IMR-90 (cell line): Measurements from ENCODE around the gene LYPD4. TPM values are rescaled to one million over a fixed set of nuclear protein-coding genes. Genes with fewer than 3 reads are reported as not detected.

ENCODE experiments used
- ATAC-seq: fragments of 200-7000 bp; cut with Tn5 transposase; 2 replicates; pipeline ENCODE4 v1.9.1; 2020; ENCODE audit warnings: low read depth, mild to moderate bottlenecking, moderate library complexity
- BruUV-seq: library from RNA; stranded (reverse); fragments of 400-500 nt; replicated peaks from 2 replicates; lab custom pipeline; 2021; lab: Mats Ljungman, UMichigan
- CTCF ChIA-PET: fragments of 300-600 bp; formaldehyde crosslinking; extraction: SDS; loops from one replicate; lab custom pipeline; 2021; ENCODE audit warnings: antibody characterized with exemption; lab: Yijun Ruan, JAX
- POLR2A ChIA-PET: fragments of 300-600 bp; sonication (Branson Sonifier 250); formaldehyde crosslinking; loops from one replicate; lab custom pipeline; 2022; ENCODE audit warnings: antibody characterized with exemption; ENCODE audit not compliant: unreplicated experiment; lab: Charles Lee
- DNase-seq: peaks from one replicate; pipeline ENCODE4 v3.0.0; 2013
- H2AFZ ChIP-seq: replicated peaks from 2 replicates; pipeline ENCODE3; 2013; ENCODE audit warnings: low read length, mild to moderate bottlenecking; ENCODE audit not compliant: poor library complexity
- H2AK5ac ChIP-seq: 2 replicates; pipeline ENCODE4 v1.6.1; 2013; ENCODE audit warnings: low read depth, low read length, inconsistent platforms
- H2AK9ac ChIP-seq: replicated peaks from 2 replicates; pipeline ENCODE3; 2013; ENCODE audit warnings: mild to moderate bottlenecking, low read depth, low read length, moderate library complexity; ENCODE audit not compliant: poor library complexity
- H2BK120ac ChIP-seq: 2 replicates; pipeline ENCODE4 v1.6.1; 2013; ENCODE audit warnings: low read depth, low read length, inconsistent platforms
- H2BK15ac ChIP-seq: 3 replicates; pipeline ENCODE4 v1.6.1; 2013; ENCODE audit warnings: low read depth, low read length, inconsistent platforms
- H2BK20ac ChIP-seq: 2 replicates; pipeline ENCODE4 v1.6.1; 2013; ENCODE audit warnings: low read depth, mild to moderate bottlenecking, inconsistent platforms, low read length, moderate library complexity
- H2BK5ac ChIP-seq: 2 replicates; pipeline ENCODE4 v1.6.1; 2013; ENCODE audit warnings: mild to moderate bottlenecking, low read depth, low read length, inconsistent platforms; ENCODE audit not compliant: poor library complexity, severe bottlenecking
- H3K14ac ChIP-seq: replicated peaks from 2 replicates; pipeline ENCODE4 v1.6.1; 2013; ENCODE audit warnings: low read depth, low read length, inconsistent platforms
- H3K18ac ChIP-seq: 2 replicates; pipeline ENCODE4 v1.6.1; 2013; ENCODE audit warnings: low read depth, low read length, control low read depth
- H3K23ac ChIP-seq: 2 replicates; pipeline ENCODE4 v1.6.1; 2013; ENCODE audit warnings: low read depth, low read length, inconsistent platforms
- H3K27ac ChIP-seq: 2 replicates; pipeline ENCODE4 v1.5.1; 2013; ENCODE audit warnings: mild to moderate bottlenecking, control low read depth, low read length; ENCODE audit not compliant: insufficient read depth
- H3K27me3 ChIP-seq: 2 replicates; pipeline ENCODE4 v1.6.1; 2013; ENCODE audit warnings: low read length; ENCODE audit not compliant: control insufficient read depth, insufficient read depth
- H3K36me3 ChIP-seq: 2 replicates; pipeline ENCODE4 v1.6.1; 2013; ENCODE audit warnings: low read length, mixed read lengths; ENCODE audit not compliant: control insufficient read depth, insufficient read depth
- H3K4ac ChIP-seq: 2 replicates; pipeline ENCODE4 v1.6.1; 2013; ENCODE audit warnings: low read depth, low read length, inconsistent platforms
- H3K4me1 ChIP-seq: 2 replicates; pipeline ENCODE4 v1.6.1; 2013; ENCODE audit warnings: low read length, mixed read lengths; ENCODE audit not compliant: control insufficient read depth, insufficient read depth
- H3K4me2 ChIP-seq: 2 replicates; pipeline ENCODE4 v1.6.1; 2013; ENCODE audit warnings: low read depth, mild to moderate bottlenecking, control low read depth, low read length, moderate library complexity
- H3K4me3 ChIP-seq: 2 replicates; pipeline ENCODE4 v1.5.1; 2013; ENCODE audit warnings: low read depth, mild to moderate bottlenecking, control low read depth, low read length, moderate library complexity; ENCODE audit not compliant: insufficient read depth
- H3K56ac ChIP-seq: 2 replicates; pipeline ENCODE4 v1.6.1; 2013; ENCODE audit warnings: low read length, inconsistent platforms; ENCODE audit not compliant: insufficient read depth; ENCODE audit errors: extremely low read depth
- H3K79me1 ChIP-seq, 2 experiments: 2 replicates each; pipeline ENCODE4 v1.6.1; 2013; ENCODE audit warnings: low read length in 2 of 2, inconsistent platforms in 1 of 2, low read depth in 1 of 2
- H3K9ac ChIP-seq: 2 replicates; pipeline ENCODE4 v1.6.1; 2013; ENCODE audit warnings: low read depth, low read length, control low read depth
- H3K9me1 ChIP-seq: 2 replicates; pipeline ENCODE4 v1.6.1; 2013; ENCODE audit warnings: low read length, inconsistent platforms; ENCODE audit not compliant: insufficient read depth
- H3K9me3 ChIP-seq: 2 replicates; pipeline ENCODE4 v1.6.1; 2013; ENCODE audit warnings: low read length; ENCODE audit not compliant: control insufficient read depth, insufficient read depth
- H4K20me1 ChIP-seq: 2 replicates; pipeline ENCODE4 v1.6.1; 2013; ENCODE audit warnings: low read length, inconsistent platforms; ENCODE audit not compliant: insufficient read depth
- H4K5ac ChIP-seq: 2 replicates; pipeline ENCODE4 v1.6.1; 2013; ENCODE audit warnings: mild to moderate bottlenecking, low read depth, low read length, control low read depth
- H4K8ac ChIP-seq, 2 experiments: 2 replicates each; pipeline ENCODE4 v1.6.1; 2013; ENCODE audit warnings: low read depth in 2 of 2, low read length in 2 of 2, control low read depth in 1 of 2, inconsistent platforms in 1 of 2
- H4K91ac ChIP-seq: 2 replicates; pipeline ENCODE4 v1.6.1; 2013; ENCODE audit warnings: low read depth, low read length, inconsistent platforms; ENCODE audit not compliant: insufficient read depth
- MAZ ChIP-seq: IDR thresholded peaks from 2 replicates; pipeline ENCODE4 v1.6.1; 2012; ENCODE audit warnings: low read depth, mild to moderate bottlenecking, low read length, improper control_type of control experiment, moderate library complexity, borderline replicate concordance
- WGBS, 2 experiments: methylation state at CpG; one replicate each; pipeline versions ENCODE4 v1.1.5 to v1.1.7; 2013; ENCODE audit warnings: missing lambda C conversion rate in 2 of 2; ENCODE audit not compliant: insufficient read length in 1 of 2; ENCODE audit errors: extremely low coverage in 2 of 2; 5-methylcytosine and 5-hydroxymethylcytosine counted together
- dilution Hi-C: fragments of 300-500 bp; cut with HindIII; formaldehyde crosslinking; loops from one replicate; pipeline ENCODE4 v1.14.3; 2018; ENCODE audit warnings: low sequenced_read_pairs; ENCODE audit not compliant: unreplicated experiment
- in situ Hi-C: fragments of 300-500 bp; cut with MboI; formaldehyde crosslinking; loops from 3 replicates; pipeline ENCODE4 v1.14.3; 2019; ENCODE audit warnings: low sequenced_read_pairs, inconsistent platforms, mixed read lengths
- intact Hi-C: fragments of 100-400 bp; cut with micrococcal nuclease; formaldehyde crosslinking; loops from 2 replicates; pipeline ENCODE4 v1.10.0; 2022
- polyA plus RNA-seq, 3 experiments: library from polyadenylated mRNA; depleted of rRNA; stranded (reverse); fragments of >200 nt; gene quantifications; 2 replicates each; pipeline ENCODE4 v1.2.3, GENCODE V29; 2012; ENCODE audit warnings: low replicate concordance in 1 of 3
- total RNA-seq: library from RNA; depleted of rRNA; stranded (reverse); fragments of >200 nt; gene quantifications from 2 replicates; pipeline ENCODE4 v1.2.3, GENCODE V29; 2012

The LYPD4 gene
- total and polyA plus RNA-seq, 2 of the 4 experiments (the other 2 are of a cell fraction), result not detected

- H3K18ac ChIP-seq, result no peak overlapping the region
- H4K5ac ChIP-seq, result no peak overlapping the region
- POLR2A ChIA-PET, result no interaction called here
- H3K56ac ChIP-seq, result no peak overlapping the region
- WGBS, 2 experiments, result 88% methylated on average over 8 of the region's 21 CpGs; no CpG with 5 or more reads in 1 of the 2 experiments
- H2BK20ac ChIP-seq, result no peak overlapping the region
- no peak overlapping the region for H3K9ac ChIP-seq
- H3K27me3 ChIP-seq, result peaks cover 15% of the 10 kb centered on the region; the same call in 1 of the 2 replicates
- TF ChIP-seq MAZ, result no peak
- in situ Hi-C loops, result no loop called here
- no peaks in the 10 kb centered on the region for H3K9me3 ChIP-seq
- H2BK15ac ChIP-seq, result no peak overlapping the region
- peaks cover 3% of the 10 kb centered on the region; the same call in 1 of the 2 replicates for H3K9me1 ChIP-seq
- dilution Hi-C loops, result no loop called here
- no peak overlapping the region for H4K91ac ChIP-seq
- H4K20me1 ChIP-seq, result no peaks in the 10 kb centered on the region
- no peak overlapping the region for H3K4me2 ChIP-seq
- DNase-seq, result no peak
- CTCF ChIA-PET, result no interaction called here
- no peaks in the 10 kb centered on the region for H3K36me3 ChIP-seq
- H2AK5ac ChIP-seq, result no peak overlapping the region
- H4K8ac ChIP-seq, result no peak overlapping the region
- no peak overlapping the region for H3K4me3 ChIP-seq
- H3K14ac ChIP-seq, result no peak overlapping the region
- no peak overlapping the region for H3K27ac ChIP-seq
- H2AFZ ChIP-seq, result no peak overlapping the region
- BruUV-seq, result no TSS peak
- H2BK120ac ChIP-seq, result no peak overlapping the region
- no peak overlapping the region for H2BK5ac ChIP-seq
- intact Hi-C loops, result no loop called here
- no peak overlapping the region for H2AK9ac ChIP-seq
- ATAC-seq, result no peak
- H3K79me1 ChIP-seq, result peaks cover 6 to 7% of the 10 kb centered on the region in 2 experiments; a peak in 1 of 4 replicates
- H3K23ac ChIP-seq, result no peak overlapping the region
- no peaks in the 10 kb centered on the region for H3K4me1 ChIP-seq
- H3K4ac ChIP-seq, result no peak overlapping the region
Measured at GRCh38 chr19:41879080-41879479, 34.6 kb upstream of the LYPD4 start.
